GM19372 (cell line): Measurements from ENCODE around the gene TPD52L3.

Source experiments
- ATAC-seq: cut with Tn5 transposase; IDR thresholded peaks from one replicate; pipeline ENCODE4 v1.9.1; 2021; ENCODE audit warnings: mild to moderate bottlenecking, low read depth, moderate library complexity; ENCODE audit not compliant: unreplicated experiment

The TPD52L3 gene

DNA sequence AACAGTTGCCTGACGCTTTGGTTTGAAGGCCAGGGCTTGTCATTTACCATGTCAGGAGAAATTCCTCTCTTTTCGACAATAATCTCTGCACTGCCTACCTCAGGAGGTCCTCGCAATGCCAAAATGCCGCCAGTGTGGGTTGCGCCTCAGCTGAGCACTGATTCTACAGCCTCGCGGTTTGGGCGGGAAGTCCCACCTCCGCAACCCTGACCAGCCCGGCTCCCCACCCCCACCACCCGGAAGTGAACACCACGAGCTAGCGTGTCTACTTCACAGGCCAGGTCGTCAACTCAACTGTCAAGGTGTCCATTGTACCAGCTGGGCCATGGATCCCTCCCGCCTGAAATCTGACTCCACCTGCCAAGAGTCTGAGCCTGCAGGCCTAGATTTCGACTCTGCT is at the start of gene TPD52L3:
TSS of gene TPD52L3 (plus strand) at position 273 of the 400 bp plus-strand sequence. CDS start 221 bp downstream, outside the sequence.
- ATAC-seq: no peak

GRCh38 chr9:6301858-6302257 is 26.3 kb upstream of the TPD52L3 start:
- no peak for ATAC-seq

DNA sequence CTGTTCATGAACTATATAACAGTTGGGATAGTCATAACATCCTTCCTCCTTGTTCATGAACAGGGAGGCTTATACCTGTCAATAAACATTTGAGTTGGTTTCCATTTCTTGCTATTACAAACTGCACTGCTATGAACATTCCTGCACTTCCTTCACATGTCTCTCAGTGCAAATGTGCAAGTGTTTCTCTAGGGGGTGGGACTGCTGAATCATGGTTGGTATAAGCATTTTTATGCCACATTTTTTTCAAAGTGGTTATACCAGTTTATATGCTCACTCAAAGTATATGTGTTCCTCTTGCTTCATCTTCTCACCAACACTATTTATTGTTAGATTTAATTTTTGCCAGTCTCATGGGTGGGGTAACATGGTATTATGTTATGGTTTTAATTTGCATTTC is 25.8 kb upstream of the TPD52L3 start:
- no peak for ATAC-seq

GRCh38 chr9:6304232-6304631 is 23.9 kb upstream of the TPD52L3 start:
- no peak for ATAC-seq

- no peak for ATAC-seq
Observed at GRCh38 chr9:6305954-6306563, 22.1 kb upstream of the TPD52L3 start.

DNA sequence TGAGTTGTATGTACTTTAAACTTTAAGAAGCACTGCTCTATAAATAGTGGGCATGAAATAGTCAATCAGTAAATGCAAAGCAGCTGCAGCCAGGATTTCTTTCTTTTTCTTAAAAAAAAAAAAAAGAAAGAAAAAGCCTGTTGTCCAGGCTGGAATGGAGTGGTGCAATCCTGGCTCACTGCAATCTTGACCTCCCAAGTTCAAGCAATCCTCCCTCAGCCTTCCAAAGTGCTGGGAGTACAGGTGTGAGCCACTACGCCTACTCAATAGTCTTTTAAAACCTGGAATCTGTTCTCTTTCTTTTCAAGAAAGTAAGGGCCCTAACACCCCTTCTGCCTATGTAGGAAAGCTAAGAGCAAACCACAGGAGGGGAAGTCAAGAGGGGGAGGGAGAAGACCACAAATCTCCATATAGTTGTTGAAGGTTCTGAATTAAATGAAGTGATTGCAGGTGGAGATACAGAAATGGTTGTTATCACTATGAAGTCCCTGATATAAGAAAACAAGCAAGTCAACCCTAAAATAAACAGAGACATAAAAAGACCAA is 20.6 kb upstream of the TPD52L3 start:
- ATAC-seq: no peak

GRCh38 chr9:6330958-6331634 is 2.9 kb downstream of the TPD52L3 start:
- no peak for ATAC-seq

DNA sequence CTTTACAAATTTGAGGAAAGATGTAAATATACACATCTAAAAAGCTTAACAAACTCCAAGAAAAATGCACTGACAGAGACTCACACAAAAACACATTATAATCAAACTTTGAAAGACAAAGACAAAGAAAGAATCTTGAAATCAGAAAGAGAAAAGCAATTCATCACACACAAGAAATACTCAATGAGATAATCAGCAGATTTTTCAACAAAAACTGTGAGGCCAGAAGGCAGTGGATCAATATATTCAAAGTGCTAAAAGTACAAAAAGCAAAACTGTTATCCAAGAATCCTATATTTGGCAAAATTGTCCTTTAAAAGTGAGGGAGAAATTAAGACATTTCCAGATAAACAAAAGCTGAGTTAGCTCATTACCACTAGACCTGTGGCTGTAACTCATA is 6.1 kb downstream of the TPD52L3 start:
- ATAC-seq: no peak

DNA sequence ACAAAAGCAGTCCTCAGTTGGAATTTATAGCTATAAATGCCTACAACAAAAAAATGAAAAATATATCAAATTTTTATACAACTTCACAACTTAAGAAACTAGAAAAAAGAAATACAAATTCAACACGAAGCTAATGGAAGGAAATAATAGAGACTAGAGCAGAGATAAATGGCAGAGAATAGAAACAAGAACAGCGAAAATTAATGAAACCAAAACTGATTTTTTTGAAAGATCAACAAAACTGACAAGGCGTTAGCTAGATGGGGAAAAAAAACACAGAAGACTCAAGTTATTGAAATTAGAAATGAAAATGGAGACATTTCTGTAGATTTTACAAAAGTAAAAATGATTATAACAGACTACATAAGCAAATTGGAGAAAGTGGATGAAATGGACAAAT is 20.6 kb downstream of the TPD52L3 start:
- ATAC-seq: no peak

DNA sequence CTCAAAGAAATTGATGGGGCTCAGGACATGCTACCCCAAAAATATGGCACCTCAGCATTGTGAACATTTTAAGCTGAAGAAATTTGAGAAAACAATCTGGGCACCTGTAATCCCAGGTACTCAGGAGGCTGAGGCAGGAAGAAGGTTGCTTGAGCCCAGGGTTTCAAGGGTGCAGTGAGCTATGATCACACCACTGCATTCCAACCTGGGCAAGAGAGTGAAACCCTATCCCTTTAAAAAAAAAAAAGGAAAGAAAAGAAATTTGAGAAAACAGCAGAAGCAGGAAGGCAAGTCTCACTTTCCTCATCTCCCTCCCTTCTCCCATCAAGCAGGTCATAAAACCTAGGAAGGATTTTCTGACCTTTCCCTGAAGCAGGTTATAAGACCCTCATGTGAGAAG is 23.6 kb downstream of the TPD52L3 start:
- ATAC-seq: no peak

DNA sequence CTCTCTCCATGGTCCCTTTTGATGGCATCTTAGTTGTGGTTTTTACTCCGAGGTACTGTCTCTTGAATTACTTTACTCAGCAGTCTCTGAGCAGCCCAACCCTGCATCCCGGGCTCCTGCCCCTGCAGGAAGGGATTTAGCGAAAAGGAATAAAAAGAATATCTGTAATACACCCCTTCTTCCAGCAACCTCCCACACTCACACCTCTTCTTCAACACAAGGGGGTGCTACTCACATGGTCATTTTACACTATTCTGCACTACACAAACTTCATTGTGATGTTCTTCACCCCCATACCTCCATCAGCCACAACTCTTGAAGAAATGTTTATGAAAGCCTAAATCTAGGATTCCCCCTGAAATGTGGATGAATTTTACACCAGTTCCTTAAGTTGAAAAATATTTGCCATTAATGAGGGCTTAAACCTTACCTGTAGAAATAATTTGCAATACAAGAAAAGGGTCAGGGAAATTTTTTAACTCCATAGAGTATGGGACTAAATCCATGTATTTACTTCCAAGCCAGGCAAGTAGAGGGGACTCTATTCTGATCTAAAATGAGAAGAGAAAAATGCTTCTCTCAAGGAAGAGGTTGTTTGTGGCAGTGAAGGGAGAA is 26.0 kb downstream of the TPD52L3 start:
- ATAC-seq: peak; percentile 91

- ATAC-seq: no peak
Observed at GRCh38 chr9:6355728-6356127, 27.6 kb downstream of the TPD52L3 start.

DNA sequence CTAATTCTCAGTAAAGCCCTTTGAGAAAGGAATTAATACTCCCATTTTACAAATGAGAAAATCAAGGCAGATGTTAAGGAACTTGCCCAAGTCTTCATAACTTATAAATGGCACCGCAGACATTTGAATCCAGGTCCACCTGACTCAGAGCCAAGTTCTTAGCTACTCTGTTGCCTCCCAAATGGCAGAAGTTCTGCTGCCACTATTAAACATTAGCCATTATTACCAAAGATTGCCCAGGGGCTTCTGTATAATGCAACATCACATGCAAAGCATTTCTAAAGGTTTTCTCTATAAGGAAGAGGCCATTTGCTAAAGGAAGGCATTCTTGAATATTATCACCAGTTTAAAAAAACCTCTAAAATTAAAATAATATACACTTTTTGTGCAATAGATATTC is 28.3 kb downstream of the TPD52L3 start:
- ATAC-seq: no peak

DNA sequence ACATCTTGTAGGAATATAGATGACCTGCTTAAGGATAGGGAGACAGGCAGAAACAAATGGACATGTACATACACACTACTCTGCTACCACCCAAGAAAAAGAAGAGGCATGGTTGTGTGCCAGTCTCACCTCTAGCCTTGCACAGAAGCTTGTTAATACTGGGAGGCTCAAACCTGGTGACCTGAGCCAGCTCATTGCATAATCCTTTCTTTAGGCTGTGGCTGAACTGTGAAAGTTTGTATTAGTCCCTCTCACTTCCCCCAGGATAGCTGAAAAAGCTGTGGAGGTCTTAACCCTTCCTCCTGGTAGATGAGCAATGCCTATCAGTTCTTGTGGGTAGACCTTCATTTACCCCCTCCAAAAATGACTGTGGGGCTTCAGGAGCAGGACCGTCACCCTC is 28.7 kb downstream of the TPD52L3 start:
- ATAC-seq: no peak

DNA sequence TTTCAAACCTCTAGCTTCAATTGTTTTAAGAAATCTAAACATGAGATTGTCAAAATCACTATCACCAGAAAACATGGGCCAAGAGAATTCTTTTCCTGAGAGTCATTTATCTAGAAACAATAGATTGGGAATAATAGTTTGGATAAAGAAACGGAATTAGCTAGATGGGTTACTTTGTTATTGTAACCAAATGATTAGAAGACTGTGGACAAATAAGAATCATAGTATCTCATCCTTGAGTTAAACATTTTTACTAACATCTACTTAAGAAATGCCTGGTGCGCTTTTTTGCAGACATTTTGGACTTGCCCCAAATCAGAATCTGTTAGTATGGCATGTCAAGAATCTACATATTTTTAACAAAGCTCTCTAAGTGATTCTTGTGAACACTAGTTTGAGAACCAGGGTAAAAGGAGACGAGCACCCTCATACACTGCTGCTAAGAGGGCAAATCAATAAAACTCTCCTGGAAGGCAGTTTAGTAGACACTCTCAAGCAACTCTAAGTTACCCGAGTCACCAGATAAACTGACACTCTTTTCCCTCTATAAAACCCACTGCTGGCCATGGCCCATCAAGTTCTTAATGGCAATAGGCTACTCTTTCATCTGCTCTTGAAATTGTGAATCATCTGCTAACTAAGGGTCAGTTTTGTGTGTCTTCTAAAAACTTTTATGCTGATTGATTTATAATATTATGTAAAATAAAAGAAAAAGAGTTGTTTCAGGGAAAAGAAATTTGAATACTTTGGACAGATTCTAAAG is 39.1 kb downstream of the TPD52L3 start:
- no peak for ATAC-seq

- no peak for ATAC-seq
Observed at GRCh38 chr9:6368831-6369230, 40.7 kb downstream of the TPD52L3 start.
